Kidney (tissue), 14 donors: ENCODE data around the gene TTC39C. TPM values are rescaled to one million over a fixed set of nuclear protein-coding genes. Genes with fewer than 3 reads are reported as not detected.

Experiments used
- DNase-seq, 5 donors: peaks; one replicate each; pipeline ENCODE4 v3.0.0-alpha.2; 2013 to 2020
- FAIRE-seq: peaks from 2 replicates; lab custom pipeline; 2012; peaks lifted over from hg19 to GRCh38; lab: Jason Lieb, UNC
- H3K27ac ChIP-seq, 2 donors: one replicate each; pipeline ENCODE4 v1.7.0; 2013; ENCODE audit warnings: low read depth in 2 of 2, low read length in 2 of 2, inconsistent platforms in 1 of 2
- H3K27me3 ChIP-seq: one replicate; pipeline ENCODE4 v1.7.1; 2013; ENCODE audit warnings: low read length, inconsistent platforms; ENCODE audit not compliant: control insufficient read depth, insufficient read depth
- H3K36me3 ChIP-seq, 3 donors: one replicate each; pipeline versions ENCODE4 v1.7.0 to v1.7.1; 2013; ENCODE audit warnings: low read length in 3 of 3, control low read depth in 1 of 3, inconsistent platforms in 1 of 3; ENCODE audit not compliant: insufficient read depth in 3 of 3, control insufficient read depth in 2 of 3
- H3K4me1 ChIP-seq, 3 donors: one replicate each; pipeline versions ENCODE4 v1.7.0 to v1.7.1; 2013; ENCODE audit warnings: low read length in 3 of 3, inconsistent platforms in 1 of 3, low read depth in 1 of 3; ENCODE audit not compliant: control insufficient read depth in 2 of 3, insufficient read depth in 2 of 3
- H3K4me3 ChIP-seq, 3 donors: one replicate each; pipeline versions ENCODE4 v1.7.0 to v1.8.1; 2013; ENCODE audit warnings: low read length in 3 of 3, control low read depth in 1 of 3, inconsistent platforms in 1 of 3
- H3K9ac ChIP-seq, 3 donors: one replicate each; pipeline versions ENCODE4 v1.7.0 to v1.7.1; 2013; ENCODE audit warnings: low read length in 3 of 3, control low read depth in 1 of 3, inconsistent platforms in 1 of 3
- H3K9me3 ChIP-seq, 3 donors: one replicate each; pipeline versions ENCODE4 v1.7.0 to v1.7.1; 2013; ENCODE audit warnings: low read length in 3 of 3, control low read depth in 1 of 3, inconsistent platforms in 1 of 3; ENCODE audit not compliant: control insufficient read depth in 2 of 3, insufficient read depth in 1 of 3
- CTCF ChIP-seq: IDR thresholded peaks from 3 replicates; pipeline ENCODE4 v1.5.1; 2012; ENCODE audit warnings: mild to moderate bottlenecking, moderate library complexity, borderline replicate concordance; ENCODE audit not compliant: insufficient read depth; ENCODE audit errors: extremely low read depth
- intact Hi-C: fragments of 100-400 bp; cut with DNase I; formaldehyde crosslinking; loops from one replicate; pipeline ENCODE4 v1.11.1; 2022
- polyA plus RNA-seq: library from polyadenylated mRNA; stranded (reverse); fragments of 350-450 nt; fragmentation: Illumina TruSeq; extraction: RNeasy Lipid Tissue Mini Kit (QIAGEN cat#74804); gene quantifications from one replicate; pipeline ENCODE4 v1.2.3, GENCODE V29; 2014; ENCODE audit warnings: low read depth, low replicate concordance; ENCODE audit not compliant: insufficient read depth
- total RNA-seq: library from RNA; stranded (reverse); fragmentation: NEBNext Ultra II Directional; extraction: Animal tissue kit (Norgen Biotek cat#: 25700); gene quantifications from one replicate; pipeline ENCODE4 v1.2.1, GENCODE V29; 2021
- donor health status: control.
- donor health status: control.
- donor health status: control.
- donor health status: control.
- donor health status: control.
- donor health status: DM: yes; HTN: yes; CAD: no.
- donor health status: Normal renal cell carcinoma (clear cell type).

The TTC39C gene
- total and polyA plus RNA-seq, 2 donors from 2014 or later, result 2.8 to 17.4 TPM

GRCh38 chr18:24181806-24182205, 167.3 kb downstream of the TTC39C start:
- DNase-seq (no peak), FAIRE-seq (no peak)
- no peak overlapping the region for H3K9ac ChIP-seq
- H3K9me3 ChIP-seq, result no peaks in the 10 kb centered on the region
- no peaks in the 10 kb centered on the region for H3K27me3 ChIP-seq
- H3K36me3 ChIP-seq, result peaks cover 0 to 7% (median 0%) of the 10 kb centered on the region in 3 donors
- intact Hi-C loops, result no loop called here
- H3K4me3 ChIP-seq, result no peak overlapping the region
- TF ChIP-seq CTCF, result no peak
- no peaks in the 10 kb centered on the region for H3K4me1 ChIP-seq
- H3K27ac ChIP-seq, result no peak overlapping the region

Other genes starting within 250 kb of the TTC39C start
- 1.6 TPM for gene CABYR, start 124.3 kb downstream of the TTC39C start, total RNA-seq
- 0.82 TPM for gene CABYR, start 124.3 kb downstream of the TTC39C start, polyA plus RNA-seq